ENCODE data around the gene SPTB. TPM values are rescaled to one million over a fixed set of nuclear protein-coding genes. Genes with fewer than 3 reads are reported as not detected.

SPTB gene
- total and polyA plus RNA-seq, 10 donors, result 0.06 to 20.9 (median 3.9) TPM

DNA sequence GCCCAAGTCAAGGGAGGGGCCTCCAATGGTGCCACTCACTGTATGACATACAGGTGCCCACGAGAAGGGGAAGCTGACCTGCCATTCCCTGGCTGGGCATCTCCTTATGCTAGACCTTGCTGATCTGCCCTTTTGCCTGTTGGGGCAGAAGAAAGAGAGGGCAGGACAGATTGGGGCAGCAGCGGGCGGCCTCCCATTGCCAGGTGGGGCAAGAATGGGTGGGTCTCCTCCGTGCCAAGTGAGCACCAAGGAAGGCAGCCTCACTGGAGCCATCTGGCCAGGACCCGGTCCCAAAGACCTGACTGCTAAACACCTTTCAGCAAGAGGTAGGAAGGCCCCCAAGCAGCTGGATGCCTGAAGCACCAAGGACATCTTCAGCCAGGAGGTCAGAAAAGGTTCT is 125.0 kb downstream of the SPTB start:
- Histone ChIP-seq H3K4me1 (peaks cover 4 to 47% (median 21%) of the 10 kb centered on the region in 6 donors), H3K36me3 (peaks cover 0 to 7% (median 0%) of the 10 kb centered on the region in 6 donors), H3K4me3 (no peak overlapping the region), H3K27ac (no peak overlapping the region), H3K9me3 (no peaks in the 10 kb centered on the region), H3K27me3 (replicated peaks in 1 of 7) (no peaks in the 10 kb centered on the region)
- DNase-seq, result no peak
- peak in 1 of 3 donors; percentile 21 for TF ChIP-seq POLR2AphosphoS5 (IDR thresholded peaks at IDR 0.05)
- TF ChIP-seq POLR2A (IDR thresholded peaks at IDR 0.05), result no peak
- TF ChIP-seq, protein P1, sequence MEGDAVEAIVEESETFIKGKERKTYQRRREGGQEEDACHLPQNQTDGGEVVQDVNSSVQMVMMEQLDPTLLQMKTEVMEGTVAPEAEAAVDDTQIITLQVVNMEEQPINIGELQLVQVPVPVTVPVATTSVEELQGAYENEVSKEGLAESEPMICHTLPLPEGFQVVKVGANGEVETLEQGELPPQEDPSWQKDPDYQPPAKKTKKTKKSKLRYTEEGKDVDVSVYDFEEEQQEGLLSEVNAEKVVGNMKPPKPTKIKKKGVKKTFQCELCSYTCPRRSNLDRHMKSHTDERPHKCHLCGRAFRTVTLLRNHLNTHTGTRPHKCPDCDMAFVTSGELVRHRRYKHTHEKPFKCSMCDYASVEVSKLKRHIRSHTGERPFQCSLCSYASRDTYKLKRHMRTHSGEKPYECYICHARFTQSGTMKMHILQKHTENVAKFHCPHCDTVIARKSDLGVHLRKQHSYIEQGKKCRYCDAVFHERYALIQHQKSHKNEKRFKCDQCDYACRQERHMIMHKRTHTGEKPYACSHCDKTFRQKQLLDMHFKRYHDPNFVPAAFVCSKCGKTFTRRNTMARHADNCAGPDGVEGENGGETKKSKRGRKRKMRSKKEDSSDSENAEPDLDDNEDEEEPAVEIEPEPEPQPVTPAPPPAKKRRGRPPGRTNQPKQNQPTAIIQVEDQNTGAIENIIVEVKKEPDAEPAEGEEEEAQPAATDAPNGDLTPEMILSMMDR (IDR thresholded peaks at IDR 0.05 in 8 of 11, conservative IDR thresholded peaks at IDR 0.05 in 3 of 11), result no peak
- WGBS, 5 donors, result 74 to 89% (median 81%) methylated on average over 4 to 5 of the region's 5 CpGs
- intact Hi-C loops (cut with DNase I; ENCODE audit: low total_unique reads), result no loop called here

GRCh38 chr14:64753999-64754398 is 125.7 kb downstream of the SPTB start:
- H3K36me3 ChIP-seq, result peaks cover 0 to 14% (median 3%) of the 10 kb centered on the region in 6 donors
- intact Hi-C loops (cut with DNase I; ENCODE audit: low total_unique reads), result no loop called here

GRCh38 chr14:64753374-64753773 is 126.3 kb downstream of the SPTB start:
- Histone ChIP-seq H3K27ac (no peak overlapping the region), H3K36me3 (peaks cover 0 to 20% (median 3%) of the 10 kb centered on the region in 6 donors), H3K4me1 (peaks cover 3 to 33% (median 13%) of the 10 kb centered on the region in 6 donors), H3K4me3 (no peak overlapping the region), H3K27me3 (replicated peaks in 1 of 7) (no peaks in the 10 kb centered on the region), H3K9me3 (no peaks in the 10 kb centered on the region)
- TF ChIP-seq POLR2AphosphoS5 (IDR thresholded peaks at IDR 0.05) (peak in 1 of 3 donors; percentile 50), POLR2A (IDR thresholded peaks at IDR 0.05) (no peak)
- TF ChIP-seq, protein P1 (IDR thresholded peaks at IDR 0.05 in 8 of 11, conservative IDR thresholded peaks at IDR 0.05 in 3 of 11), result no peak
- WGBS, 5 donors, result 79 to 96% (median 93%) methylated on average over 5 to 13 of the region's 13 CpGs
- intact Hi-C loops (cut with DNase I; ENCODE audit: low total_unique reads), result no loop called here
- no peak for DNase-seq

More at GRCh38 chr14:64753999-64754398, 125.7 kb downstream of the SPTB start:
- no peak for DNase-seq
- H3K4me1 ChIP-seq, result peaks cover 4 to 40% (median 16%) of the 10 kb centered on the region in 6 donors
- no peak overlapping the region for H3K4me3 ChIP-seq
- TF ChIP-seq, protein P1 (IDR thresholded peaks at IDR 0.05 in 8 of 11, conservative IDR thresholded peaks at IDR 0.05 in 3 of 11), result no peak
- TF ChIP-seq POLR2A (IDR thresholded peaks at IDR 0.05), result no peak
- TF ChIP-seq POLR2AphosphoS5 (IDR thresholded peaks at IDR 0.05), result no peak
- no peaks in the 10 kb centered on the region for H3K27me3 ChIP-seq (replicated peaks in 1 of 7)
- 91 to 96% (median 93%) methylated on average over 4 of the region's 4 CpGs for WGBS, 5 donors
- H3K9me3 ChIP-seq, result no peaks in the 10 kb centered on the region
- H3K27ac ChIP-seq, result no peak overlapping the region

DNA sequence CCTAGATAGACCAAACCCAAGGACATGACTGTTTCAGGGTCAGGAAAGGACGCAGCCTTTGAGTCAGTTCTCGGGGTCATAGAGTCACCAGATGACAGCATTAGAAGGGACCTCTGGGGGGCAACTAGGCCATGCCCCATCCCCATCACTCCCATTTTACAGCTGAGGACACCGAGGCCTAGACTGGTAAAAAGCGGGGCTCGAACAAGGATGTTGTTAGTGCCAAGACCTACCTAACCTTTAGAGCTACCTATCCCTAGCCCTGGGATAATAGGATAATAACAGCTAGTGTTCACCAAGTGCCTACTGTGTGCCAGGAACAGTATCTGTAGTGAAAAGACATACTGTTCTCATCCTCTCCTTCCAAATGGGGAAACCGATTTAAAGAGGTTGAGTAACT is 126.8 kb downstream of the SPTB start:
- Histone ChIP-seq H3K9me3 (no peaks in the 10 kb centered on the region), H3K36me3 (peaks cover 0 to 25% (median 3%) of the 10 kb centered on the region in 6 donors), H3K27ac (no peak overlapping the region), H3K4me3 (no peak overlapping the region), H3K4me1 (peaks cover 0 to 33% (median 10%) of the 10 kb centered on the region in 6 donors), H3K27me3 (replicated peaks in 1 of 7) (no peaks in the 10 kb centered on the region)
- no peak for DNase-seq
- intact Hi-C loops (cut with DNase I; ENCODE audit: low total_unique reads), result no loop called here
- TF ChIP-seq POLR2AphosphoS5 (IDR thresholded peaks at IDR 0.05), result no peak
- TF ChIP-seq, protein P1 (IDR thresholded peaks at IDR 0.05 in 8 of 11, conservative IDR thresholded peaks at IDR 0.05 in 3 of 11), result no peak
- TF ChIP-seq POLR2A (IDR thresholded peaks at IDR 0.05), result no peak
- 91 to 98% (median 95%) methylated on average over 6 of the region's 6 CpGs for WGBS, 5 donors
